GM12878 (cell line): Measurements from ENCODE around the gene MTX1. TPM values are rescaled to one million over a fixed set of nuclear protein-coding genes. Genes with fewer than 3 reads are reported as not detected.

Experiments
- MTA3 ChIP-seq: IDR thresholded peaks from 2 replicates; pipeline ENCODE4 v1.6.1; 2012; ENCODE audit warnings: low read length, inconsistent platforms, borderline replicate concordance
- NBN ChIP-seq: fragments of 450-650 bp; IDR thresholded peaks from 2 replicates; pipeline ENCODE4 v1.6.1; 2016
- NFIC ChIP-seq: IDR thresholded peaks from 2 replicates; pipeline ENCODE4 v1.6.1; 2012; ENCODE audit warnings: low read depth, mild to moderate bottlenecking, inconsistent platforms, low read length, moderate library complexity
- ZNF217 ChIP-seq: fragments of 450-650 bp; IDR thresholded peaks from 2 replicates; pipeline ENCODE4 v1.6.1; 2017; ENCODE audit warnings: antibody characterized with exemption, mild to moderate bottlenecking
- polyA plus RNA-seq, 11 experiments: library from polyadenylated mRNA; depleted of rRNA in 4 of 11; unstranded in 6 of 11; stranded (reverse) in 5 of 11; fragments of >200 nt; fragmentation: Nextera tagmentation in 4 of 11; fragmentation: Illumina TruSeq in 1 of 11; extraction: Ambion mirVana in 4 of 11; extraction: Trizol in 1 of 11; gene quantifications; 1 replicate in 1 of 11; 2 replicates in 10 of 11; pipeline versions ENCODE4 v1.2.1 to v1.2.3, GENCODE V29; 2011 to 2016; ENCODE audit warnings: inconsistent platforms in 2 of 11, missing spikeins in 2 of 11, low read depth in 1 of 11
- total RNA-seq, 4 experiments: library from RNA; depleted of rRNA in 3 of 4; stranded (reverse); fragments of >200 nt in 3 of 4; fragmentation: Illumina TruSeq in 1 of 4; extraction: Trizol in 1 of 4; gene quantifications; 2 replicates each; pipeline versions ENCODE4 v1.2.1 to v1.2.3, GENCODE V29; 2013 to 2021
- TF ChIP-seq, protein P1 (sequence below): fragments of 450-650 bp; IDR thresholded peaks from 2 replicates; pipeline ENCODE4 v1.6.1; 2017; ENCODE audit warnings: antibody characterized with exemption, mild to moderate bottlenecking, moderate library complexity
- TF ChIP-seq, protein P2 (sequence below): fragments of 450-650 bp; IDR thresholded peaks from 2 replicates; pipeline ENCODE4 v1.6.1; 2016; ENCODE audit warnings: mild to moderate bottlenecking
- TF ChIP-seq, protein P3 (sequence below): fragments of 450-650 bp; IDR thresholded peaks from 2 replicates; pipeline ENCODE4 v1.6.1; 2017; ENCODE audit warnings: mild to moderate bottlenecking, moderate library complexity
- TF ChIP-seq, protein P4 (sequence below): fragments of 450-650 bp; formaldehyde crosslinking; IDR thresholded peaks from 2 replicates; pipeline ENCODE4 v1.5.0; 2022; ENCODE audit warnings: mild to moderate bottlenecking, missing genetic modification characterization

Gene MTX1
- total and polyA plus RNA-seq, 10 of the 15 experiments (the other 5 are each of a cell fraction or from before 2014, with no cell fraction given) = 15.8 to 92.0 (median 49.1) TPM

DNA sequence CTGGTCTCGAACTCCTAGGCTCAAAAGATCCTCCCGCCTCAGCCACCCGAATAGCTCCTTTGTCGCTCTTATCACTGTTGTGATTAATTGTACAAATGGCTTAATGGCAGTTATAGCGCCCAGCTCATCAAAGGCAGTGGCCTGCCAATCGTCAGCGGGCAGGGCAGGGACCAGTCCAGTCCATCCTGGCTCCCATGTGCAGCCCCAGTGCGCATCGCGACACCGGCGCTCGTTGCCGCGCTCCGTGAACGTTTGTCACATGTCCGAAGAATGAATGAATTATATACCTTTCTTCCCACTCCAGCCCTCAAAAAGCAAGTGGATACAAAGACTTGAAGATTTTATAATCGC, 18.4 kb downstream of the MTX1 start (continued):
- TF ChIP-seq, protein P1, sequence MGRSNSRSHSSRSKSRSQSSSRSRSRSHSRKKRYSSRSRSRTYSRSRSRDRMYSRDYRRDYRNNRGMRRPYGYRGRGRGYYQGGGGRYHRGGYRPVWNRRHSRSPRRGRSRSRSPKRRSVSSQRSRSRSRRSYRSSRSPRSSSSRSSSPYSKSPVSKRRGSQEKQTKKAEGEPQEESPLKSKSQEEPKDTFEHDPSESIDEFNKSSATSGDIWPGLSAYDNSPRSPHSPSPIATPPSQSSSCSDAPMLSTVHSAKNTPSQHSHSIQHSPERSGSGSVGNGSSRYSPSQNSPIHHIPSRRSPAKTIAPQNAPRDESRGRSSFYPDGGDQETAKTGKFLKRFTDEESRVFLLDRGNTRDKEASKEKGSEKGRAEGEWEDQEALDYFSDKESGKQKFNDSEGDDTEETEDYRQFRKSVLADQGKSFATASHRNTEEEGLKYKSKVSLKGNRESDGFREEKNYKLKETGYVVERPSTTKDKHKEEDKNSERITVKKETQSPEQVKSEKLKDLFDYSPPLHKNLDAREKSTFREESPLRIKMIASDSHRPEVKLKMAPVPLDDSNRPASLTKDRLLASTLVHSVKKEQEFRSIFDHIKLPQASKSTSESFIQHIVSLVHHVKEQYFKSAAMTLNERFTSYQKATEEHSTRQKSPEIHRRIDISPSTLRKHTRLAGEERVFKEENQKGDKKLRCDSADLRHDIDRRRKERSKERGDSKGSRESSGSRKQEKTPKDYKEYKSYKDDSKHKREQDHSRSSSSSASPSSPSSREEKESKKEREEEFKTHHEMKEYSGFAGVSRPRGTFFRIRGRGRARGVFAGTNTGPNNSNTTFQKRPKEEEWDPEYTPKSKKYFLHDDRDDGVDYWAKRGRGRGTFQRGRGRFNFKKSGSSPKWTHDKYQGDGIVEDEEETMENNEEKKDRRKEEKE = no peak
- TF ChIP-seq, protein P2, sequence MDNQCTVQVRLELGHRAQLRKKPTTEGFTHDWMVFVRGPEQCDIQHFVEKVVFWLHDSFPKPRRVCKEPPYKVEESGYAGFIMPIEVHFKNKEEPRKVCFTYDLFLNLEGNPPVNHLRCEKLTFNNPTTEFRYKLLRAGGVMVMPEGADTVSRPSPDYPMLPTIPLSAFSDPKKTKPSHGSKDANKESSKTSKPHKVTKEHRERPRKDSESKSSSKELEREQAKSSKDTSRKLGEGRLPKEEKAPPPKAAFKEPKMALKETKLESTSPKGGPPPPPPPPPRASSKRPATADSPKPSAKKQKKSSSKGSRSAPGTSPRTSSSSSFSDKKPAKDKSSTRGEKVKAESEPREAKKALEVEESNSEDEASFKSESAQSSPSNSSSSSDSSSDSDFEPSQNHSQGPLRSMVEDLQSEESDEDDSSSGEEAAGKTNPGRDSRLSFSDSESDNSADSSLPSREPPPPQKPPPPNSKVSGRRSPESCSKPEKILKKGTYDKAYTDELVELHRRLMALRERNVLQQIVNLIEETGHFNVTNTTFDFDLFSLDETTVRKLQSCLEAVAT = peak; percentile 55; the same call in 1 of the 2 replicates
- TF ChIP-seq ZNF217 (no peak), NFIC (peak; percentile 30; the same call in 1 of the 2 replicates), NBN (peak; percentile 85; the same call in 1 of the 2 replicates), MTA3 (0 out of 2 replicates have a peak, but pooled peaks have one; percentile 46)
- TF ChIP-seq, protein P3, sequence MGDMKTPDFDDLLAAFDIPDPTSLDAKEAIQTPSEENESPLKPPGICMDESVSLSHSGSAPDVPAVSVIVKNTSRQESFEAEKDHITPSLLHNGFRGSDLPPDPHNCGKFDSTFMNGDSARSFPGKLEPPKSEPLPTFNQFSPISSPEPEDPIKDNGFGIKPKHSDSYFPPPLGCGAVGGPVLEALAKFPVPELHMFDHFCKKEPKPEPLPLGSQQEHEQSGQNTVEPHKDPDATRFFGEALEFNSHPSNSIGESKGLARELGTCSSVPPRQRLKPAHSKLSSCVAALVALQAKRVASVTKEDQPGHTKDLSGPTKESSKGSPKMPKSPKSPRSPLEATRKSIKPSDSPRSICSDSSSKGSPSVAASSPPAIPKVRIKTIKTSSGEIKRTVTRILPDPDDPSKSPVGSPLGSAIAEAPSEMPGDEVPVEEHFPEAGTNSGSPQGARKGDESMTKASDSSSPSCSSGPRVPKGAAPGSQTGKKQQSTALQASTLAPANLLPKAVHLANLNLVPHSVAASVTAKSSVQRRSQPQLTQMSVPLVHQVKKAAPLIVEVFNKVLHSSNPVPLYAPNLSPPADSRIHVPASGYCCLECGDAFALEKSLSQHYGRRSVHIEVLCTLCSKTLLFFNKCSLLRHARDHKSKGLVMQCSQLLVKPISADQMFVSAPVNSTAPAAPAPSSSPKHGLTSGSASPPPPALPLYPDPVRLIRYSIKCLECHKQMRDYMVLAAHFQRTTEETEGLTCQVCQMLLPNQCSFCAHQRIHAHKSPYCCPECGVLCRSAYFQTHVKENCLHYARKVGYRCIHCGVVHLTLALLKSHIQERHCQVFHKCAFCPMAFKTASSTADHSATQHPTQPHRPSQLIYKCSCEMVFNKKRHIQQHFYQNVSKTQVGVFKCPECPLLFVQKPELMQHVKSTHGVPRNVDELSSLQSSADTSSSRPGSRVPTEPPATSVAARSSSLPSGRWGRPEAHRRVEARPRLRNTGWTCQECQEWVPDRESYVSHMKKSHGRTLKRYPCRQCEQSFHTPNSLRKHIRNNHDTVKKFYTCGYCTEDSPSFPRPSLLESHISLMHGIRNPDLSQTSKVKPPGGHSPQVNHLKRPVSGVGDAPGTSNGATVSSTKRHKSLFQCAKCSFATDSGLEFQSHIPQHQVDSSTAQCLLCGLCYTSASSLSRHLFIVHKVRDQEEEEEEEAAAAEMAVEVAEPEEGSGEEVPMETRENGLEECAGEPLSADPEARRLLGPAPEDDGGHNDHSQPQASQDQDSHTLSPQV = no peak
- TF ChIP-seq, protein P4, sequence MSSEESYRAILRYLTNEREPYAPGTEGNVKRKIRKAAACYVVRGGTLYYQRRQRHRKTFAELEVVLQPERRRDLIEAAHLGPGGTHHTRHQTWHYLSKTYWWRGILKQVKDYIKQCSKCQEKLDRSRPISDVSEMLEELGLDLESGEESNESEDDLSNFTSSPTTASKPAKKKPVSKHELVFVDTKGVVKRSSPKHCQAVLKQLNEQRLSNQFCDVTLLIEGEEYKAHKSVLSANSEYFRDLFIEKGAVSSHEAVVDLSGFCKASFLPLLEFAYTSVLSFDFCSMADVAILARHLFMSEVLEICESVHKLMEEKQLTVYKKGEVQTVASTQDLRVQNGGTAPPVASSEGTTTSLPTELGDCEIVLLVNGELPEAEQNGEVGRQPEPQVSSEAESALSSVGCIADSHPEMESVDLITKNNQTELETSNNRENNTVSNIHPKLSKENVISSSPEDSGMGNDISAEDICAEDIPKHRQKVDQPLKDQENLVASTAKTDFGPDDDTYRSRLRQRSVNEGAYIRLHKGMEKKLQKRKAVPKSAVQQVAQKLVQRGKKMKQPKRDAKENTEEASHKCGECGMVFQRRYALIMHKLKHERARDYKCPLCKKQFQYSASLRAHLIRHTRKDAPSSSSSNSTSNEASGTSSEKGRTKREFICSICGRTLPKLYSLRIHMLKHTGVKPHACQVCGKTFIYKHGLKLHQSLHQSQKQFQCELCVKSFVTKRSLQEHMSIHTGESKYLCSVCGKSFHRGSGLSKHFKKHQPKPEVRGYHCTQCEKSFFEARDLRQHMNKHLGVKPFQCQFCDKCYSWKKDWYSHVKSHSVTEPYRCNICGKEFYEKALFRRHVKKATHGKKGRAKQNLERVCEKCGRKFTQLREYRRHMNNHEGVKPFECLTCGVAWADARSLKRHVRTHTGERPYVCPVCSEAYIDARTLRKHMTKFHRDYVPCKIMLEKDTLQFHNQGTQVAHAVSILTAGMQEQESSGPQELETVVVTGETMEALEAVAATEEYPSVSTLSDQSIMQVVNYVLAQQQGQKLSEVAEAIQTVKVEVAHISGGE (CRISPR knock-in tag) = no peak
